Measurements from ENCODE around the gene C9orf152. TPM values are rescaled to one million over a fixed set of nuclear protein-coding genes. Genes with fewer than 3 reads are reported as not detected.

The C9orf152 gene
- total and polyA plus RNA-seq, 2 of the 13 experiments (the other 11 are each of a cell fraction or from before 2014, with no cell fraction given): 0.24 to 0.48 TPM

- TF ChIP-seq HINFP (CRISPR knock-in tag; IDR thresholded peaks at IDR 0.05; ENCODE audit: low read depth) (no peak), SP5 (CRISPR knock-in tag; IDR thresholded peaks at IDR 0.05; ENCODE audit: borderline replicate concordance, low read depth) (no peak), SKIL (CRISPR knock-in tag; IDR thresholded peaks at IDR 0.05; ENCODE audit: borderline replicate concordance) (no peak), GMEB2 (CRISPR knock-in tag; IDR thresholded peaks at IDR 0.05; ENCODE audit: low read depth) (no peak)
Observed at GRCh38 chr9:110188101-110188500, 19.9 kb downstream of the C9orf152 start (continued).

- H3K36me3 ChIP-seq (replicated peaks in 1 of 2; ENCODE audit: control insufficient read depth in 1 of 2, insufficient read depth in 2 of 2, low read length in 2 of 2): no peaks in the 10 kb centered on the region
- POLR2A ChIA-PET: interaction anchor here (1.0 to 4.2 kb wide), 3 partner anchors 11 to 34 kb away, joined by 3 to 12 read pairs (median 3); no protein-coding TSS in a partner anchor
- WGBS (ENCODE audit: low lambda C conversion rate): 93% methylated on average over 2 of the region's 2 CpGs
- H3K9ac ChIP-seq (ENCODE audit: insufficient read depth, low read depth, low read length): no peak overlapping the region
- H2AFZ ChIP-seq (ENCODE audit: low read length): no peak overlapping the region
- intact Hi-C loops (cut with micrococcal nuclease; ENCODE audit: unreplicated experiment): no loop called here
- peaks cover 68% of the 10 kb centered on the region for H3K4me1 ChIP-seq (ENCODE audit: insufficient read depth, low read length)
- FAIRE-seq: no peak
- H3K9me3 ChIP-seq (ENCODE audit: low read length): no peaks in the 10 kb centered on the region
- H3K4me3 ChIP-seq (replicated peaks in 1 of 3; ENCODE audit: insufficient read depth in 1 of 3, low read depth in 2 of 3, low read length in 3 of 3): no peak overlapping the region
- no TSS peak for BruUV-seq (replicated peaks)
- no peaks in the 10 kb centered on the region for H4K20me1 ChIP-seq (ENCODE audit: insufficient read depth, low read length)
- no peak for DNase-seq (ENCODE audit: low spot score)
- H3K79me2 ChIP-seq (ENCODE audit: insufficient read depth, low read length): no peaks in the 10 kb centered on the region
- H3K4me2 ChIP-seq (ENCODE audit: low read depth, low read length): no peak overlapping the region
- CTCF ChIA-PET (ENCODE audit: low intra/inter-chr PET ratio, low total read pairs): no interaction called here
- H3K27me3 ChIP-seq (ENCODE audit: control insufficient read depth in 1 of 2, insufficient read depth in 2 of 2, low read length in 2 of 2): no peaks in the 10 kb centered on the region
- no peak for ATAC-seq
- in situ Hi-C loops (cut with HindIII; ENCODE audit: extremely low pct_ligation_motif_present, low pct_unique_long_range_greater_than_20kb): no loop called here
- no peak overlapping the region for H3K27ac ChIP-seq (ENCODE audit: extremely low read length, insufficient read depth, low read length)
- TF ChIP-seq ZFX (CRISPR knock-in tag; IDR thresholded peaks at IDR 0.05; ENCODE audit: low read depth) (no peak), JUN (CRISPR knock-in tag; IDR thresholded peaks at IDR 0.05) (no peak), NCOA5 (CRISPR knock-in tag; IDR thresholded peaks at IDR 0.05) (no peak), ZMAT5 (CRISPR knock-in tag; IDR thresholded peaks at IDR 0.05; ENCODE audit: borderline replicate concordance, low read depth) (no peak), ZNF772 (CRISPR knock-in tag; IDR thresholded peaks at IDR 0.05) (no peak), SATB2 (CRISPR knock-in tag; IDR thresholded peaks at IDR 0.05) (no peak), FOXK2 (IDR thresholded peaks at IDR 0.05) (no peak), HNF4G (IDR thresholded peaks at IDR 0.05; ENCODE audit: borderline replicate concordance, low read depth, low read length) (no peak), HNF4G (CRISPR knock-in tag; IDR thresholded peaks at IDR 0.05; ENCODE audit: borderline replicate concordance, low read depth) (no peak), TGIF2 (CRISPR knock-in tag; IDR thresholded peaks at IDR 0.05) (no peak), ZNF839 (CRISPR knock-in tag; IDR thresholded peaks at IDR 0.05; ENCODE audit: borderline replicate concordance) (no peak), ZNF781 (CRISPR knock-in tag; IDR thresholded peaks at IDR 0.05; ENCODE audit: borderline replicate concordance, not compliant biosample characterization) (no peak), ZNF17 (CRISPR knock-in tag; IDR thresholded peaks at IDR 0.05) (no peak)
Observed at GRCh38 chr9:110187126-110187525, 20.8 kb downstream of the C9orf152 start.

Data from HepG2 (cell line).